OCI-LY7 (cell line): ENCODE data around the gene VCL.

Source experiments
- EZH2phosphoT487 ChIP-seq: fragments of 200-600 bp; sonication (generic); IDR thresholded peaks from 2 replicates; pipeline ENCODE4 v1.6.1; 2018; ENCODE audit warnings: low read depth, borderline replicate concordance, mild to moderate bottlenecking, mixed run types, antibody characterized with exemption, low read length, moderate library complexity, mixed read lengths
- TF ChIP-seq, protein P1 (sequence below): fragments of 200-600 bp; sonication (generic); conservative IDR thresholded peaks from 2 replicates; pipeline ENCODE4 v1.5.1; 2014; ENCODE audit warnings: mild to moderate bottlenecking, antibody characterized with exemption, low read length, moderate library complexity, mixed read lengths

GRCh38 chr10:73989594-73990150 lies 8.2 kb upstream of the VCL start:
- TF ChIP-seq, protein P1, sequence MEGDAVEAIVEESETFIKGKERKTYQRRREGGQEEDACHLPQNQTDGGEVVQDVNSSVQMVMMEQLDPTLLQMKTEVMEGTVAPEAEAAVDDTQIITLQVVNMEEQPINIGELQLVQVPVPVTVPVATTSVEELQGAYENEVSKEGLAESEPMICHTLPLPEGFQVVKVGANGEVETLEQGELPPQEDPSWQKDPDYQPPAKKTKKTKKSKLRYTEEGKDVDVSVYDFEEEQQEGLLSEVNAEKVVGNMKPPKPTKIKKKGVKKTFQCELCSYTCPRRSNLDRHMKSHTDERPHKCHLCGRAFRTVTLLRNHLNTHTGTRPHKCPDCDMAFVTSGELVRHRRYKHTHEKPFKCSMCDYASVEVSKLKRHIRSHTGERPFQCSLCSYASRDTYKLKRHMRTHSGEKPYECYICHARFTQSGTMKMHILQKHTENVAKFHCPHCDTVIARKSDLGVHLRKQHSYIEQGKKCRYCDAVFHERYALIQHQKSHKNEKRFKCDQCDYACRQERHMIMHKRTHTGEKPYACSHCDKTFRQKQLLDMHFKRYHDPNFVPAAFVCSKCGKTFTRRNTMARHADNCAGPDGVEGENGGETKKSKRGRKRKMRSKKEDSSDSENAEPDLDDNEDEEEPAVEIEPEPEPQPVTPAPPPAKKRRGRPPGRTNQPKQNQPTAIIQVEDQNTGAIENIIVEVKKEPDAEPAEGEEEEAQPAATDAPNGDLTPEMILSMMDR, result no peak
- TF ChIP-seq EZH2phosphoT487, result no peak
